Umbilical cord (tissue), 2 donors: Measurements from ENCODE around the gene BABAM2. TPM values are rescaled to one million over a fixed set of nuclear protein-coding genes. Genes with fewer than 3 reads are reported as not detected.
A peak's percentile ranks its signal among the peaks of the same experiment; 100 is the strongest.

Experiments
- DNase-seq: peaks from one replicate; pipeline ENCODE4 v3.0.0-alpha.2; 2015; ENCODE audit warnings: low spot score
- total RNA-seq: library from RNA; depleted of rRNA; stranded (reverse); fragments of >200 nt; gene quantifications from one replicate; pipeline ENCODE4 v1.2.3, GENCODE V29; 2014; ENCODE audit warnings: low replicate concordance; ENCODE audit not compliant: insufficient read depth

BABAM2 gene
- total RNA-seq, 1 donor from 2014 or later = 38.5 TPM

DNA sequence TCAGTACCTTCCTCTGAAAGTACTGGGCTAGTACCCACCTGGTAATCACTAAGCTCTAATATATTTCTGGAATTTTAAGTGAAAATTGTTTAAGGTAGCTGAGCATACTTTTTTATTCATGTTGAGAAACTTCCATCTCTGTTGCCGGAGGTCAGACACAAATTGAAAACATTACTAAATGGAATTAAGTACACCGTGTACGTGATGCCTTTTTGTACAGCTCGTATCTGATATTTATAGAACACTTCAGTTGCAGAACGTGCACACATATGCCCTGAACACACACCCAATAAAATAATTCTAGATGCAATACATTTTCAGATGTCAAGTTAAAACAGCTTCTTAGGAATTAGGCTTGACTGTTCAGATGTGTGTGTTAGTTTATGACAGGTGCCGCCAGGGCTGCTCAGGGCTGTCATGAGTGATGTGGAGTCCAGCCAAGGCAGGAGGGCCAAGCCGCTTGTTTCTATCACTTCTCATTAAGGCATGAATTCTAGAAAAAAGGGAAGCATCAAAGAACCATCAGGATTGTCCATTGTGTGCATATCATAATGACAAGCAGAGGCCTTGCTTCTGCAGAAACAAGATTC, 421.2 kb downstream of the BABAM2 start:
- DNase-seq = no peak

DNA sequence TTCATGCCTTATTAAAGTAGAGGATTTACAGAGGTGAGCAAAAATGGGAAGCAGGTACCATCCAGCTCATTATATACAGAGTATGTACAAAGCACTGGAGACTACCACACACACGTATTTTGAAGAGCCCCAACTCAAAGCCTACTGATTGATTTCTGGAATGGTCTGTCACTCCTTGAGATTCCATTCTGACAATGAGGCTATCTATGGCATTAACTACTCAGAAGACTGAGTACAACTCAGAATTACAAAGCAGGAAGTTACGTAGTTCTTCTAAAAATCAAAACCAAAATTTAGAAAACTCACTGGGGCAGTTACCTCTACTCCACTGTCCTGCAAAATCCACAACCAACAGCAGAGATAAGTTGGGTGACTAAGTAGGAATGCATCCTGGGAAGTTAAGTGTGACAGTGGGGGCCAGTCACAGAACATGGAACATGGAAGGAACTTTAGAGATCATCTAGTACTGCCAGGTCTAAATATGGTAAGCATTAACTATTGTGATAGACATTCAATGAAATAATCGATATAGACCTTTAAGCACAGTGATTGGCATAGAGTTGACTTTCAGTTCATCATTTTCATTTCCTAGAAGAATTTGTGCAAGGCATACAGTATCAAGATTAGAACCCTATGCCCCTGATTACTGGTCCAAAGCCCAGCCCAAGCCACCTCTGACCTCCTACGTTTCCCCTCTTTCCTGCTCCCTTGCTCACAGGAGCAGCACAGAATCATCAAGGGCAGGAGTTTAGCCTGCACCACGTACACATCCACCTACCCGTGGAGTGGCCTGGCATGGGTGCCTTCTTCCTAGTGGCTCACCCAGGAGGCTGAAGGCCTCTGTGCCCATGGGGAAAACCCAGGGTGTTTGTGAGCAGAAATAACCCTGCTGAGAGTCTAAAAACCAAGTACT, 422.0 kb downstream of the BABAM2 start:
- DNase-seq = no peak

DNA sequence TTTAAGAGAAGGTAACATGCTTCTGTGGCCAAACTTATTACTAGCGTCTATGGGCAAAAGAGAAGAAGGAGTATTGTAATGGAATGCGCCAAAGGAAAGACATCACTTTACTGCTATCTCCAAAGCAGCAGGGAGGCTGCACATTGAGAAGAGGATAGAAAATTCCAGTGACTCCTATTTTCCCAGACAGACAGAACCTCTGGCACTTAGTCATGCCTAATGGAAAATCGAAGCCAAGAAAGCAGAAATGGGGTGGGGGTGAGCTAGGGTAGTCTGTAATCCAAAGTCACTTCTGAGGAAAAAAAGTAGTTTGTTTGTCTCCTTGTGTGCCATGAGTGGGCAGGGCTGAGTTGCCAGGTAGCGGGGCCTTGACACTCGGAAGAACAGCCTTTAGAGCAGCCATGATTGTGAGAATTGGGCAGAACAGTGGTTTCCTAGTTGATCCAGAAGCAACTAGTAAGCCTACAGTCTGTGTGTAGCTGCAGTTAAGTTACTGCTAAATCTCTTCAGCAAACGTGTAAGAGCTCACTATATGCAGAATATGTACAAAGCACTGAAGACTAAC, 422.8 kb downstream of the BABAM2 start:
- no peak for DNase-seq

DNA sequence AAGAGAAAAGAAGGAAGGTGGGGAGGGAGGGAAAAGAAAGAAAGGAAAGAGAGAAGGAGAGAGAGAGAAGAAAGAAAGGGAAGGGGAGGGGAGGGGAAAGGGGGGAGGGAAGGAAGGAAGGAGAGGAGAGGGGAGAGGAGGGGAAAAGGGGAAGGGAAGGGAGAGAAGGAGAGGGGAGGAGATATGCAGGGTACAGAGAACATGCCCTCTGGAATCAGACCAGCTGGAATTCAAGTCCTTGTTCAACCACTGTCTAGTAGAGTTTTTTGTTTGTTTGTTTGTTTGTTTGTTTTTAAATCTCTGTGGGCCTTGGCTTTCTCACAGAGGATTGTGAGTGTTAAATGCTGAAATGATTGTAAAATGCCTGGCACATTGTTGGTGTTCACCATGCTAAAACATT, 424.4 kb downstream of the BABAM2 start:
- no peak for DNase-seq

DNA sequence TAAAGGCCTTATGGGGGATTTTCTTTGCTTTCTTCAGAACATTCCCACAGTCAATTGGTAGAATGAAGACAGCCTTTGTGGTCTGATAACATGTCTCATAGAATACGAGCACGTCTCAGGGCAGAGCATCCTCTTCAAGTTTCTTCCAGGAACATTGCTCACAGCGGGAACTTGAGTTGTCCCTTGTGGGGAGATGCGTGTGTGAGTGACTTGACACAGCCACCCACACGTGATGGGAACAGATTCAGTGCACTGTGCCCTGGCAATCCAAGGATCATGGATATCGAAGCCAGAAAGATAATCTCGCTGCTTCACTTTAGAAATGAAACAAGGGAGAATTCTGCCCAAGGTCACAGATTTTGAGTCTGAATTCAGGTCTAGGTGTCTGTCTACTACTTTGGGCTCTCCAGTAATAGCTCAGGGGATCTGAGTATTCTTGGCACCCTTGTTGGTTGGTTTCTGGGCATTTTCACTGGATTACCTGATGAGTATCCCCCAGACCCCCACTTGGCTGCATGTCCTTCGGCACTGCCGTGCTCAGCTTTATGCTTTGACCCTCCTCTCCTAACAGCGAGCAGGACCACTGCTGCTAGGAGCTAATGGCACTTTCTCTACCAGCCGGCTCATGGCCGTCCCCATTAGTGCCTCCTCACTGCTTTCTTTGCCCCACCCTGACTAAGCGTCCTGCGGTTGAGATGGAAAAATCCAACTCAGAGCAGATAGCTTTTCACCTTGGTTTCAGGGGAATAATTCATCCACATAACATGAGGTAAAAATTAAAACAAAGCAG, 426.2 kb downstream of the BABAM2 start:
- DNase-seq = no peak

DNA sequence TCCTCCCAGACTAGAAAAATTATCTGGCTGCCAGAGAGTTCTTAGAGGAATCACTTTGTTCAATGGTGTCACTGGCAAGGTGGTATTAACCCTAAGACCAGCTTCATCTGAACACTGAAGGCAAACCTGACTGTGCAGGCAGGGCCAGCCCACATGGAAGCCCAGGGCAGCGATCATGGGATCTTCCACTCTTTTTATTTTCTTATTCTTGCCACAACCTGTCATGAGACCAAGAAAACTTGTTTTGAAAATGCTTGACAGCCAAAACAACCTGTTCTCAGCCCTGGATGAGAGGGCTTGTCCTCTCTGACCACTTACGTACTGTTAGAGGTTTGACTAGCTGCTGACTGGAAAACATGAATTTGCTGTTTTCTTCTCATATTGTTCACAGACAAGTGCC, 426.9 kb downstream of the BABAM2 start:
- no peak for DNase-seq

DNA sequence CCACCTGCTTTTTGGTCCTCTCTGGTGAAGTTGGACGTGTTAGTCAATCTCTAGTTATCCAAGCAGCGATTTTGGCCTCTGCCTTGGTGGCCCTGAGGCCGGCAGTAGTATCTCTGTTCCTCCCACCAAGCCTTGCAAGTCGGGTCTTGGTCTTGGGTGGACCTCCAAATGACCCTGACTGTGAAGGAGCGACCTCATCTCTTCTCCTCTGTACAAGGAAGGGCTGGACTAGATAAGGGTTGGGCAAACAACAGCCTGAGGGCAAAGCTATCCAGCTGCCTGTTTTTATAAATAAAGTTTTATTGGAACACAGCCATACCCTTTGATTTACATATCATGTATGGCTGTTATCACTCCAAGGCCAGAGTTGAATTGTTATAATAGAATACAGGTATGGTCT, 427.5 kb downstream of the BABAM2 start:
- no peak for DNase-seq

DNA sequence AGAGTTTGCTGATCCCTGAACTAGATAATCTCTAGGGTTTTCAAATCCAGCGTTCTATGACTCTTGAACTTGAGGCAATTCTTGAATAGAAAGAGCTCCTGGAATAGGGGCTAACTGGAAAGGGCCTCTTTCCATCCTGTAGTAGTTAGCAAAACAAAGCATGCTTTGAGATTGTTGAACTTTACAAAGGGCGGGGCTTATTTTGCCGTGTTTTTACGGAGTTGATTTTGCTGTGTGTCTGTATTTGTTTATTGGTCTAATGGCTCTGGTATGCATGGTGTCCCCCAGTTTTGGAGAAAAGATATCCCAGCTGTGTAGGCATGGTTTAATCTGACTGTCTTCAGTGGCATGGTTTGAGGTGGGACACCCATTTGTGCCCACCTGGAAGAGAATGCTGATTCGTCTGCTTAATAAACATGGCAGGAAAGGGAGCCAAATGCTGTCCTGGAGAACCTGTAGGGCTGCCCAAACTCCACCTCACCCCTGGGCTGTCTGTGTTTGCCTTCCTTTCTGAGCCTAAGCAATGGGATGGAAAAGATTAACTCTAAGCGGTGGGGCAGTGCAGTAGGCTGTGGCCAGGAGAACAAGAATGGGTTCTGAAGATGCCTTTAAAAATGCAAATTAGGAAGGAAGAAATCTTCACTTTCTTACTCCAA, 428.1 kb downstream of the BABAM2 start:
- no peak for DNase-seq

DNA sequence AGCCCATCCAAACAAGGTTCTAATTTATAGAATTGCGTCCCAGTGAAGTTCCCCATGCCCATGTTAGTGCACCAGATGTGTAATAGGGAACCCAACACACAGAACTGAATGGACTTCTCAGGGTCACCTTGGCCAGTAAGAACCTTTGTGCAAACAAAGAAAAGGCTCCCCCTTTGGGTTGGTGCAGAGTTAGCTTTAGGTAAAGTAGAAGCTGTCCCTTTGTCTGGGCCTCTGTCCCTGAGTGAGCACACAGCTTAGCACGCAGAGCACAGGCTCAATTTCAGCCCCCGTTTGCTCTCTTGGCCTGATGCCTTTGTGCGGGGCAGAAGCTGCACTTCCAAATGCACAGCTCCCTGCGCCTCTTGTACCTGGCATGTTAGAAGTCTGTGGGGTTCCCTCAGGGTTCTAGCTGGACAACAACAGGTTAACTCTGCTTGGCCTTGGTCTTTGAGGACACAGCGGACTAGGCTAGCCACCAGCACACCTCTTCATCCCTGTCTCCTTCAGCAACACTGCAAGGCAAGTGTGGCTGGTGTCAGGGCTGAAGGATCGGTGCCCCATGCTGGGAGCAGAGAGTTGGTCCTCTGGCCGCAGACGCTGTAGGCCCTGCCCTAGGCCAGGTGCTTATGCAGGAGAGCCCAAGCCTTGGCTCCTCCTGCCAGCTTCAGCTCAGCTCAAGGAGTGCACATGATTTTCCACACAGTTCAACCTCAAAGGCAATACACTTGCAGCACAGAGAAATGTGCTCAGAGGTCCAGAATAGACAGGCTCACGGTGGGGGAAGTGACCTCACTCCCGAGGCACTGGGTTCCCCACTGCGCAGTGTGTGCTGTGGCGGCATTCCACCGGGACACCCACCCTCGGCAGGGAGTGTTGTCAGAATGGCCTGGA, 428.8 kb downstream of the BABAM2 start:
- DNase-seq = no peak

DNA sequence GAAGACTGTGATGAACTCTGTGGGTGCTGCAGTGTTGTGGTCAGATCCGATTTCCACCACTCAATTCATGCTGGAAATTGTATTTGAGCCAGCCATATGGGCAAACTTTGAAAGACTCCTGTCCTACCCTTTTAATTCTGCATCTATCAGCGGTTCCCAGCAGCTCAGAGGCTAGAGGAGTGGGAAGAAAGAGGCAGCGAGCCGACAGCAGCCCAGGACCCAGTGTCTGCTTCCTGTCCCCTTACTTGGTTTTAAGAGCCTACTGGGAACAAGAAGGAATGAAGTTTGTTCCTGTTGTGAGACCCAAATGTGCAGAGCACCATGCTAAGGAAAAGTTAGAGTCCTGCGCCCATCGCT, 429.5 kb downstream of the BABAM2 start:
- no peak for DNase-seq

DNA sequence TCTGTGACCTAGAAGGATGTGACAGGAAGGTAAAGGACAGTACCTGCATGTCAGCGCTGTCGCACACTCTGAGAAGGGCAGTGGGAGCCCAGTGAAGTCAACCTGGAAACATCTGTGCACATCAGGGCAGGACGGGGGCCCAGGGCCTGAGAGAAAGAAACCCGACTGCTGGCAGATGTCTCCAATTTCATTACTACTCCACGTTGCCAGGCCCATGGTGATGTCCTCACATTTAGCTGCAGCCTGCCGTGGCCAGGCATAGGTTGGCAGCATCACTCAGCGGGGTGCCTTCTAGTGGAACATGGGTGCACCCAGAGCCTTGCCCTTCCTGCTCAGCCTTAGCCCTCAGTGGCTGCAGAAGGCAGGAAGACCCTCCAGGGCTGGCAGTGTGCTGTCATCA, 429.8 kb downstream of the BABAM2 start:
- DNase-seq = no peak

DNA sequence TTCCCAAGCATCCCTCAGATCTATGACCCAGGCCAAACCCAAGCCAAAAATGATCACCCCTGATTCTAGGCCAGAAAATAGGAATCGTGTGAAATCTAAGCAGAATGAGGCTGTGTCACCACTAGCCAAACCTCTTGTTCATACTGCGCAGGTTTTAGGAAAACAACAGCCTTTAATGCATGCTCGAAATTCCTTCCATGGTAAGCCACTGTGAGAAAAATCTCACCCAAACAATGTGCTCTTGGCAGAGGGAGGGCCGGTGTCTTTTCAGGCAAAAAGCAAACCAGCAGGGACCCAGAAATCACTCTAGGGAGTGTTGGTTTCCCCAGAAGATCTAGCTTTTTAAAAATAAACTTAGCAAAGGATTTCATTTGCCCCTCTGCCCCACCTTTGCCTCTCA, 430.9 kb downstream of the BABAM2 start:
- DNase-seq = no peak

DNA sequence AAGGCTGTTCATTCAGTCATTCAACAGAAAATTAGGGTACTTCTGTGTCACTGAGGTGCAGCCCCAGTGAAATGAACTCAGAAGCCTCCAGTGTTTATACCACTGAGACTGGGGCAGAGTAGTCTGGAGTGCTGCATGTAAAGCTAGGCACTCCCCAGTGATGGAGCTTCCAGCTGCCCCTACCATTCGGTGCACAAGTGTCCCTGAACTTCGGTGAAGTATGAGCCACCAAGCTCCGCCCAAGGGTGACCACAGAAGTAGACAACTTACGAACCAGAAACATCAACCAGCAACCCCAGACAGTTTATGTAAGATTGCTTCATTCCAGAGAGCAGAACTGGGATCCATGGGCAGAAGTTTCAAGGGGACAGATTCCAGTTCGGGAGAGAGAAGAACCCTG, 431.5 kb downstream of the BABAM2 start:
- DNase-seq = no peak

DNA sequence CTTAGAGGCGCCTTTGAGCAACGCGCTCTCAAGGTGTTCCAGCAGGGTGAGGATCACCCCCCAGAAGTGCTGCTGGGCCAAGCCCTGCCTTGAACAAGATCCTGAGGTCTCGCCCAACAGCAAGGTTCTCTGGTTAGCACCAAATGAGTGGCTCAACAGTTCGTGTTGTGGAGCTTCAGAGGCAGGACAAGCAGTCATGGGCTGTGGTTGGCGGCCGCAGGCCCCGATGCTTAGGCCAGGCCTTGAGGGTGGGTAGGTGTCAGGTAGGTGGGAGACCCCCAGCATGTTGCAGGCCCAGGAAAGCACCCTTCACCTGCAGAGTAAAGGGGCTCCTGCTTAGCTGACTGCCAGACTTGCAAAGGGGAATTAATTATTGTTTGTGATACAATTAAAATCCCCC, 431.9 kb downstream of the BABAM2 start:
- DNase-seq = no peak

DNA sequence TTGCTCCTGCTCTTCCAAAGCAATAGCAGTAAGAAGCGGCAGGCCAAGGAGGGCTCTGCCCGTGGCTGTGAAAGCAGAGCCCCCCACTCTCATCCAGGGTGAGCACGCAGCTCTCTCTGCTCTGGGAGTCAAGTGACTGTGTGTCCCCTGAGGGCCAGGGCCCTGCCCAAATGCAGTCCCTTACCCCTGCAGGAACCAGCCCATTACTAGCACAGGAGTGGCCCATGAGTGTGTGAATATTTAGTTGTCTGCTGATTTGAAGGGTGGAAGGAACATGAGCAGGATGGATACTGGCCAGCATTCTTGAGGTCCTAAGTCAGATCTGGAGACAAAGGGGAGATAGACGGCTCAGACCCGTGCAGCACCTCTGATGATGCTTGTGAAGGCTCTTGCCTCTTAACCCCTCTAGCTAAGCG, 432.5 kb downstream of the BABAM2 start:
- DNase-seq = no peak

DNA sequence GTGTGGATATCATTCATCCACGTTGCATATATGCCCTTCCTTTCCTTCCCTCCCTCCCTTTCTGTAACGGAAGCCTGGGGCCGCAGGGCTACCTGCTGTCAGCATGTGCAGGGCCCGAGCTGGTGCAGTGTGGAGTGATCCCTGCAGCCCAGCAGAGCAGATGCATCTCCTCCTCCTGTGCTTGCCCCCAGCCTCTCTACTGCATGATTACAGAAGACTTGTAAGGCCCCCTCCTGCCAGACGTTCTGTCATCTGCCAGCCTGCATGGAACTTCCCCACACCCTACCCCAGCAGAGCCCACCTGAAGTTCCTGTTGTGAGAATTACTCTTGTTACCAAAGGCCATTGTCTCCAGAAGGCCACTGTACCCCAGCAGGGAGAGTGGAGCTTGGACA, 434.6 kb downstream of the BABAM2 start:
- no peak for DNase-seq

DNA sequence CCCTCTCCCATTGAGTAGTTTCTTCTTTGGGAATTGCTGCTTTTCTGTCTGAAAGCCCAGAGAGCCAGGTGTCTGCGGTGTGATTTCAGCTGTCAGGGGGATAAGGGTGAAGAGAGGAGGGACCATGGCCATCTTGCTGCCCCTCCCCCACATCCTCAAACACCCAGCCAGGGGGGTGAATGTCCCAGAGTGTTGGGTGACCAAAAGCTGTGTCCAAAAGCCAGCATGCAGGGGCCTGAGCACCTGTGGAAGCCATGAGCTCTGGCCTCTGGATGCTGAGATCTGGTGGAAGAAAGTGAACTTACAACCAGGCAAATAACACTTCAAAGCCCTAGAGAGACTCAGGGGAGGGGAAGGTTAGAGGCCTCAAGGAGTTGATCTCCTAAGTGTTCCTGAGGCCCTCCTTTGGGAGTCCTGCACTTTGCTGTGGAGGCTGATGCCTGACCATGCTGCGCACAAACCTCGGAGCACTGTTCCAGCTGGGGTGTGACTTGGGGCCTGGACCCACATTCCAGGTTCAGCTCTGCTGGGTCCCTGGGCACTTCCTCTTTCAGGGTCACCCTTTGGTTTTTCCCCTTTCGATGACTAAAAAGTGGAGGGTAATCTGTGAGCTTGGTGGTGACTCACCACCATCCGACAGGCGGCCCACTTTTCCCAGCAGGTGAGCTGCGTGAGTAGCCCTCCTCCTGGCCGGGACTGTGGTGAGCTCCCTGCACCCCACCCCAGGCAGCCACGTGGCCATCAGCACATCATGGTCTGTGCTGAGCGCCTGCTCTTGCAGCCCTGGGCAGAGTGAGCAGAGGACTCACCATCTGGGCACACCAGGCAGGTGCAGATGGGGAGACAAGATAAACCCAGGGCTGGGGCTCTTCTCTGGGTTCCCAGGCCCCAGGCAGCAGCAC, 435.3 kb downstream of the BABAM2 start:
- DNase-seq = no peak

DNA sequence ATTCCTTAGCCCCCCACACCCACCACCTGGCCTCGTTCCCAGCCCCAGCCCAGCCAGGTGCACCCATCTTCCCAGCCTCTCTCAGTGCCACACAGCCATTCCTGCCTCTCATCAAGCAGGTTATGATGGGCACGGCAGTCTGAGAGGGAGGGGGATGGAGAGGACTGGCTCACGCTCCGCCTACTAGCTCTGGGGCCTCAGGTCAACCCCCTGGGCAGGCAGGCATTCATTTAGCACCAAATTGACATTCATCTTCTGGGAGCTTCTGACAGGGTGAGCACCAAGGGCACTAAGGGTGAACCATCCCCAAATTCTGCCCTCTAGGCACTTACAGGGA, 435.9 kb downstream of the BABAM2 start:
- no peak for DNase-seq

DNA sequence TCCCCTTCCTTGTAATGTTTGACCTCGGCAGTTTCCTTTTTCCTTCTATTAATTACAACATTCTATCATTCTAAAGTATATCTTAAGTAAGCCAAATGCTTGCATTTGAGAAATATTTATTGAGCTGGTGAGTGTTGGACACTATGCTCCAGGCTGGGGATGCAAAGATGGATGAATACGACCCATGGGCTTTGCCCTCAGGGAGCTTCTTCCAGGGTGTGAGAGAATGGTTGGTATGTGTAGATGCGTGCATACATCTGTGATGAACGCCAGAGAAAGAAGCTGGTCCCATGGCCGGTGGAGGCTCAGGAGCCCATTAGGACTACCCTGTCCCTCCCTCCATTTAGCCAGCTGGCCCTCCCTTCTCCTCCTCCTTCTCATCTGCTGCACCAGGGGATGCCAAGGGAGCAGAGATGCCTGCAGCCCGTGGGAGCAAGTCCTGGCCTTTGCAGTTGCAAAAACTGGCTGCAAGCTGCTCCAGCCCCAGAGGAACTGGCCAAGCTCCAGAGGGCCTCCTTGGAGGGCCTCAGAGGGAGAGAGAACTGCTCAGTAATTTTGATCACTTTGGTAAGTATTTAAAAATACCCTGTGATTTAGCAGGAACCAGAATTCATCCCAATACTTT, 436.5 kb downstream of the BABAM2 start:
- peak; percentile 85 for DNase-seq
